HG03432 (cell line): ENCODE measurements around the gene GPR78.

Experiments used
- ATAC-seq: cut with Tn5 transposase; IDR thresholded peaks from one replicate; pipeline ENCODE4 v1.9.1; 2021; ENCODE audit warnings: mild to moderate bottlenecking, moderate library complexity; ENCODE audit not compliant: unreplicated experiment

Gene GPR78

GRCh38 chr4:8597319-8597718 lies 17.1 kb downstream of the GPR78 start:
- no peak for ATAC-seq

DNA sequence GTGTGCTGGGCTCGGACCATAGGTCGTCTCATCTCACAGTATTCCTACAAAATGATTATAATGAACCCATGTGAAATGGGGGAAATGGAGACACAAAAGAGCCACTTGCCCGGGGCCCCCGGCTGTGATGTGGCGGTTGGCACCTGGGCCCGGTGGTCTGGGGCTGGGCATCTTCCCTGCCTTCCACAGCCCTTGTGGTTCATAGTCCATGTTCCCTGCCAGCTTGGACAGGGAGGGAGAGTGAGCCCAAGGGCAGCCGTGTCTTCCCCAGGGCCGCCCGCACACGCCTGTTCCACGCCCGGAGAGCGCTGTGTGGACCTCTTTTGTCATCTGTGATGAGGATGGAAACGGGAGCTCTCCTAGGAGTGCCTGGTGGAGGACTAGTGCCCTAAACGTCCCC lies 17.6 kb downstream of the GPR78 start:
- no peak for ATAC-seq

DNA sequence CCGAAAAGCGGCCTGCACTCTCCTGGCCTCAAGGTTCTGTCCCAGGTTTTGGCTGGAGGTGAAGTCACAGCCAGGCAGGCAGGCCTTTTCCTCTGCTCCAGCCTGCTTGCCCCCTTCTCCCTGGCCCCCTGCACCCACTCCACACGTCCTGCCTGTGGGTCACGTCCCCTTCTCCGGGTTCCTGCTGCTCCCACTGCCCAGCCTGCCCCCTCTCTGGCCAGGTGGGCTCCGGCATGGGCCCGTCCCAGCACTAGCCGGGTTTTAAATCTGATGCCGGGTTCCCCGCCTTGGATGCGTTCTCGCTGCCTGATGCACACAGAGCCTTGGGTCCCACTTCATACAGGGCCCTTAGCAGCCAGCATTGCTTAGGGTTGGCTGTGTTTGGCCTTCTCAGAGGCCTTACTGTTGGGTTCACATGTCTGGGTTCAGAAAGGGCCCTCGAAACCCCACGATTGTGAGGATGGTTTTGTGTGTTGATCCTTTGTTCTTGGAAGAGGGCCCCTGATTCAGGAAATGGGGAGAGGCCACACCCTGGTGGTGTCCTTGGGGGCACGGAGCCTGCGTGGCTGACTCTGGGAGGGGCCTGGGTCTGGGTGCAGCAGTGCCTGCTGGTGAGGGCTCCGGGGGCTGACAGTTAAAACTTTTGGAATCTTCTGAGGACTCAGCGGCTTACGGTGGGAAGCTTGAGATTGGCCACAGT lies 18.3 kb downstream of the GPR78 start:
- ATAC-seq, result no peak

GRCh38 chr4:8599091-8599460 lies 18.9 kb downstream of the GPR78 start:
- ATAC-seq, result no peak

GRCh38 chr4:8599657-8600056 lies 19.5 kb downstream of the GPR78 start:
- ATAC-seq, result no peak

DNA sequence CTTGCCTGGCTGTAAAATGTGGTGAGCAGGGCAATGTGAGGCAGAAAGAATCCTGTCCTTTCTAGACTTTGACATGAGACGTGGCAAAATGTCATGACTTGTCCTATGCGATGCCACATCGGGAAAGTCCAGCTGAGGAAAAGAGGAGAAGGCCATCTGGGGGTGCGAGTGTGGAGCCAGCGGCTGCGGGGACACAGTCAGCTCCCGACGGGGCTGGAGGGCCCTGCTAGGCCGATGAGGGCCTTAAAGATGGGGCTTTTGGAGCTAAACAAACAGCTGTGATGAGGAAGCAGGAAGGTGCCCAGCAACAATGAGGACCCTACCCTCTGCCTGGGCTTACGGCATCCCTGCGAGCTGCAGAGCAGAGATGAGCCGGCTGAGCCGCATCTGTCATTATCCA lies 20.1 kb downstream of the GPR78 start:
- no peak for ATAC-seq

- no peak for ATAC-seq
Measured at GRCh38 chr4:8600686-8601085, 20.5 kb downstream of the GPR78 start.

DNA sequence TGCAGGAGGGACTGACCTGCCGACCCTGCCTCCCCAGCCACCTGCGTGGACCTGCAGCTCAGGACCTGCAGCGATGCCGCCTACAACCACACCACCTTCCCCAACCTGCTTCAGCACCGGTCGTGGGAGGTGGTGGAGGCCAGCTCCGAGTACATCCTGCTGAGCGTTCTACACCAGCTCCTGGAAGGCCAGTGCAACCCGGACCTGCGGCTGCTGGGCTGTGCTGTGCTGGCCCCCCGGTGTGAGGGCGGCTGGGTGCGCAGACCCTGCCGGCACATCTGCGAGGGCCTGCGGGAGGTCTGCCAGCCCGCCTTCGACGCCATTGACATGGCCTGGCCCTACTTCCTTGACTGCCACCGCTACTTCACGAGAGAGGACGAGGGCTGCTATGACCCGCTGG lies 20.9 kb downstream of the GPR78 start:
- no peak for ATAC-seq

GRCh38 chr4:8601556-8601955 lies 21.4 kb downstream of the GPR78 start:
- no peak for ATAC-seq

- ATAC-seq, result no peak
Measured at GRCh38 chr4:8602686-8603430, 22.7 kb downstream of the GPR78 start.

DNA sequence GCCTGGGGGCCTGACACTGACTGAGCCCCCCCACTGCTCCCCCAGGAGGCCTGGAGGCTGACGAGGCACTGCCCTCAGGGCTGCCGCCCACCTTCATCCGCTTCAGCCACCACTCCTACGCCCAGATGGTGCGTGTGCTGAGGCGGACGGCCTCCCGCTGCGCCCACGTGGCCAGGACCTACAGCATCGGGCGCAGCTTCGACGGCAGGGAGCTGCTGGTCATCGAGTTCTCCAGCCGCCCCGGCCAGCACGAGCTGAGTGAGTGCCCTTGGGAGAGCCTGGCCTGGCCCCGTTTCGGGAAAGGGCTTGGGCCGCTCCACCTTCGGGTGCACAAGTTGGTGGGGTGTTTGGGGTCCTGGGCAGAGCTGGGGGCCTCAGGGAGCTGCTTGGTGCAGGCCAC lies 23.7 kb downstream of the GPR78 start:
- ATAC-seq, result no peak

- no peak for ATAC-seq
Measured at GRCh38 chr4:8605289-8605688, 25.1 kb downstream of the GPR78 start.

- no peak for ATAC-seq
Measured at GRCh38 chr4:8606476-8606875, 26.3 kb downstream of the GPR78 start.

DNA sequence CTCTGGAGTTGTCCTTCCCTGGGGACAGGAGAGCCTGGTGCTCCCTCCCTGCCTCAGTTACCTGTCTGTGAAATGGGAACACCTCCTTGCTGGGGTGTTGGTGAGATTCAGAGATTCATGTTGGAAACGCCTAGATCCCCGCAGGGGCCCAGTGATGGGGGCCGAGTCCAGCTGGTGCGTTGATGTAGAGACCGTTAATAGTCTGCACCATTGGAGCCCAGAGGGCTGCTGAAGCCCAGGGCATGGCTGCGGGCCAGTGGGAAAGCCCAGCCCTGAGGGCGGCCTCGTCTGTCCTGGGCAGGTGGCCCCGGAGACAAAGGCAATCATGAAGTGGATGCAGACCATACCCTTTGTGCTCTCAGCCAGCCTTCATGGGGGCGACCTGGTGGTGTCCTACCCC lies 26.8 kb downstream of the GPR78 start:
- no peak for ATAC-seq

DNA sequence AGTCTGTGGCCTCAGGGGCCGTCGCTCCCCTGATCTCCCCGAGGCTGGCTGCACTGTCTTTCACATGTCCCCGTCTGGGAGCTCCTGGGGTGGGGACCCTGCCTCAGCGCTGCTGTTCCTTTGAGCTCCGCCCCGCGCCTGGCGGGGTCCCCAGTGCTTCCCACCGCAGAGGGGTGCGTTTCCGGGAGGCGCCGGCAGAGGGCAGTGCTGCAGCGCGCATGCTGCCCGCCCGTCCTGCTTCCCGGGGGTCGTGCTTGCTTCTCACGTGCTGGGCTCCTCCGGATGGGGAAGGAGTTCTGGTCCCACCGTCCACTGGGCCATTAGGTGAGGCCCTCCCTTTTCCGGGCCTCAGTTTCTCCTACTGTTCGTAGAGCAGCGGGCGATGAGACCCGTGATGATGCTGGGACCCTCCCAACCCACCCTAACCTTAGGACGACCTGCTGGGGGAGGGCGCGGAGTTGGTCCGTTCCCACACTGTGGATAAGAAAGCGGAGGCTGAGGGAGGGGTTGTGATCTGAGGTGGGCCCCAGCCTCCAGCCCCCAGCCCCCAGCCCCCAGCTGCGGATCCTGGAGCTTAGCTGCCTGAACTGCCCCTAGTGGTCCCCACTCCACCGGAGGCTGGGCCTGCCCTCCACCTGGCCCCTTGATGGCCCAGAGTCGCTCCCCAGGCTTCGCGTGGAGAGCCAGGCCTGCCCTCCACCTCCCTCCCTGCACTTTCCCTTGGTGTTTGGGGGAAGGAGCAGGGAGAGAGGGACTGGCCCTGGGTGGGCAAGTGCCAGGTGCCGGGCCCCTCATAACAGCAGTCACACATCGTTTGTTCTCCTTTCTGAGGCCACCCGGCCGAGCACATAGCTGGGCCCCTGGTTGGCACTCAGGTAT lies 27.6 kb downstream of the GPR78 start:
- no peak for ATAC-seq

- ATAC-seq, result no peak
Measured at GRCh38 chr4:8608714-8609391, 28.7 kb downstream of the GPR78 start.

DNA sequence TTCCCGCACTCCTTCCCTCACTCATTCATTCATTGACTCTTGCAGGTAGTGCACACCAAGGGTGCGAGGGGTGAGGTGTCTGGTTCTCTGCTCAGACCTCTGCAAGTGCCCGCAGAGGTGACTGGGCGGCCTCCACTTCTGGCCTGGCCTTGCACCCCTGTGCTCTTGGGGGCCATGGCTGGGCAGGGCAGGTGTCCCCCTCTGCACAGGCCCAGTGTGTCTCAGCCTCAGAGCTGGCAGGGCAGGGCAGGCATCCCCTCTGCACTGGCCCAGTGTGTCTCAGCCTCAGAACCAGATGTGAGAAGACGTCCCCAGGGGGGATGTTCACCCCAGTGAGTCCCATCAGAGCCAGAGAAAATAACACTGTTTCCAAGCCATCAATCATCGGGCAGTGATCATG lies 29.2 kb downstream of the GPR78 start:
- ATAC-seq, result no peak

- no peak for ATAC-seq
Measured at GRCh38 chr4:8609824-8610350, 29.7 kb downstream of the GPR78 start.

- no peak for ATAC-seq
Measured at GRCh38 chr4:8610858-8611616, 30.8 kb downstream of the GPR78 start.

DNA sequence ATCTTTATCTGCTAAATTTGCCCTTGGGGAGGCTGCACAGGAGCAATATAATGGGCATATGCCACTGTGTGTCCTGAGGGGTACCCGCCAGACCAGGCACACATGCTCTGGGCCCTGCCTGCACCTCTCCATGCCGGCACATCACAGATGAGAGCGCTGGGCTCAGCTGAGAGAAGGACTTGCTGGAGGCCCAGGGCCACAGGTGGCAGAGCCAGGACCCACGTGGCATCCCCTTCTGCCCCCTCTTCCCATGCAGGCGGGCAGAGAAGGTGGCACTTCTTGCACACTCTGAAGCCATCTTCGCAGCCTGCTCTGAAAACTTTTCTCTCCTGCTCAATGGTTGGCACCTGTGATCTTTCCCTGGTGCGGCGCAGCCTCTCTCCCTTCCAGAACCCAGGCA lies 32.5 kb downstream of the GPR78 start:
- no peak for ATAC-seq
